ENCODE results near the gene APOBEC3C.
"Not testable (repeated sequence)": the region's sequence is repeated elsewhere in the genome, so short reads cannot be mapped to it uniquely, and the experiment has no call there.

GRCh38 chr22:39043063-39043462, 29.0 kb downstream of the APOBEC3C start:
- not testable (repeated sequence) for TF ChIP-seq CTCF, POLR2A (IDR thresholded peaks at IDR 0.05)
